ENCODE data around the gene DKC1.

The DKC1 gene

DNA sequence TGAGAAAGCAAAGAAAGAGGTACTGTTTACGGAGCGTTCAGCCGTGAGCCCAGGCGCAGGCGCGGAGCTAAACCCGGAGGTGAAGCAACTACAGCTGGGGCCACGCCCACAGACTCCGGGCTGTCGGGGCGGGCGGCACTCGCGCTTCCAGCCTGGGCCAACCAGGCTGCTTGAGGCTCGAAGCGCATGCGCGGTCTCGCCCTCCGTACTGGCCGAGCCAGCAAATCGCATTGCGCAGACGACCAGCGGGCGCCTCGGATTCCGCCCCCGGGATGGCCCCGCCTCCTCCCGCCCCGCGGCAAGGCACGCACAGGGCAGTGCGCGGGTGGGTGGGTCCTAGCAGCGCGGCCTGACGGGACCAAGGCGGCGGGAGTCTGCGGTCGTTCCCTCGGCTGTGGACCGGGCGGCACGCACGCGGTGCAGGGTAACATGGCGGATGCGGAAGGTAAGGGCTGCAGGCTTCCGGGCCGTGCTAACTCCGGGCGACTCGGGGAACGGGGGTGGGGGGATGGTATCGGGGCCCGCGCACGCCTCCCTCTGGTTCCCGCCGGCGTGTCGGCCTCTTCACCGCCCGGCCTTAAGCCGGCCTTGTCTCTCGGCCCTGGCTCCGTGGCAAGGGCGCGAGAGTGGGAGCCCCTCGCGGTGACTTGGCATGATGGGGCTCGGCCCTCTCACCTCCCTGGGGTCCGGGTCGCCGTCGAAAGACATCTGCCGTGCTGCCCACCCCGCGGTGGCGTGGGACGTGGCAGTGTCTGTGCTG lies at the start of gene DKC1:
DKC1 (plus strand) TSS at position 328 of the 760 bp plus-strand sequence; CDS start at position 430, 102 bp downstream.
- peak; percentile 95 for DNase-seq (ENCODE audit: low spot score)

DNA sequence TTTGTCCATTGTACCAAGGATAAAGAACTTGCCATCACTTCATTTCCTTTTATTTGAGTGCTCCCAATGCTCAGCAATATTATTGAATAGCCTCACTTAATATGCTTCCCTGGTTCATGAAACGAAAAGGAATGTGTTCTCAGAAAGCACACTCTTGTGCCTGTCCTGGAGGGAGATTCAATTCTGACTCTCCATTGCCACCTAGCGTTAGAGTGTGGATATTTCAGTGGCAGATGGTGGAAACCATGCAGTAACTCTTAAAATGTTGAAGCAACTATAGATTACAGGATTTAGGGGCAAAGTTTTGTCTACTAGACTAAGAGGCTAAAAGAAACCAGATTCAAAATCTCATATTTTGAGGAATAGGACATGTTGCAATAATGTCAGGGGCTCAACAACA lies 47.7 kb upstream of the DKC1 start:
- DNase-seq (ENCODE audit: low spot score): peak; percentile 78

DNA sequence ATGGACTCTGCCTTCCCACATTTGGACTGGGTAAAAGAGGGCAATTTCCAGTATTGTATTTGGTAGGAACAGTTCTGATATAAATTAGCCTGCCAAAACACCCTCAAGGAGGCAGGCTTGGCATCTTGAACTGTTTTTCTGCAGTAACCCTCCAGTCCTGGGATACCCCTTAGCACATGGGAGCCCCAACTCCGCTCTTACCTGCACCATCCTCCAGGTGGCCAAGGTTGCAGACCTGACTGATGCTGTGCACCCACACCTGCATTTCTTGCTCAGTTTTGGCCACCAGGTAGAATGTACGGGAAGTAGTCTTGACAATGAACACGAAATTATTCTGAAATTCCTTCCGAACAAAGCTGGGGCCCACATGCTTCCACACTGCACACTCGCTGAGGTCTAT lies 46.8 kb upstream of the DKC1 start:
- no peak for DNase-seq (ENCODE audit: low spot score)

DNA sequence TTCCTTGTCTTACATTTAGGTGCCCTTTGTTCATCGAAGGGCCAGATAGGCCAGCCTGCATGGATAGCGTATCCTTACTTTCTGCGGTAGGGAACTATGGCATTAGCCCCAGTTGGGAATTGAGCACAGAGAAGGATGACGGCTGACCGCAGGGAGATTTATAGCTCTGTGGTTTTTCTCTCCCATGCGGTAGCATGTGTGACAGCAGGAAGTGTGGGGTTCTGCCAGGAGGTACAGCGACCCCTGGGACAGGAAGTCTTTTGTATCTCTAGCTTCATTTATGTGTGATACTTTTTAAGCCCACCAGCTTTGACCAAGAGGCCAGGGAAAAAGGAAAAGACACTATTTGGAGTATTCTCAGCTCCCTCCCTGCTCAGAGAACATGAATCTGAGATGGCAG lies 44.8 kb upstream of the DKC1 start:
- peak; percentile 32 for DNase-seq (ENCODE audit: low spot score)

DNA sequence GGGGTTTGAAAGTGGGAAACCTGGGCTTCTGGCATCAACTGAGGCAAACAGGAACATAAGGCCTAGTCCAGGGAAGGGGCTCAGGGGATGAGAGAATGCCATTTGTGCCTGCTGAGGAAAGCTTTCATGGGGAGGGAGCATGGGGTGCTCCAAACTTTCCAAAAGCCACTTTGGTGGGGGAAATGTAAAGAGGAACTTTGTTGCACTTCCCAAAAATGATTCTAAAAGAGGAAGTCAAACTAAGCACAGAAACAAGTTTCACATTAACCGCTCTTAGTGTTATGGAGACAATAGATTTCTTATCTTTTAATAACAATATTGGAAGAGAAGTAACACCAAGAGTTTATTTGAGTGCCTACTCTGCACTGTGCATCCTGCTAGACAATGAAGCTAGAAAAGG lies 44.0 kb upstream of the DKC1 start:
- DNase-seq (ENCODE audit: low spot score): no peak

DNA sequence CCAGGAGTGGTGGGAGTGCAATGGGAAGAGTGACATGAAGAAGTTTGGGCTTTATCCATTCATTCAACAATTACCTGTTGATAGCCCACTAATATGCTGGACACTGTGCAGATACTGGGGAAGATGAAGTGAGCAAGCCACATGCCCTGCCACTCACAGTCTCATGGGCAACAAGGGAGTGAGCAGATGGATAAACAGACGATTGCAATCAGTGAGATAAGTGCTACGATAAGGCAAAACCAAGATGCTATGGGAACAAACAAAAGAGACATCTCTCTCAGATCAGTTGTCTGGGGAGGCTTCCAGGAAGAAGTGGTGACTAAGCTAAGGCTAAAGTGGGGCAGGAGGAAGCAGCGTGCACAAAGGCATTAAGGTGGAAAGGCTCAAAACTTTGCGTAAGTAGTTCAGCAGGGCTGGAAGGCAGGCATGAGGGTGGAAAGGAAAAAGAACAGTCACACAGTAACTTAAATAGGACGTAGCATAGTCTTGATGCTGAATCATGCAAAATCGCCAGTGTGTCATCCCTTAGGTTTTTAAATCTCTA lies 43.5 kb upstream of the DKC1 start:
- DNase-seq (ENCODE audit: low spot score): peak; percentile 87

DNA sequence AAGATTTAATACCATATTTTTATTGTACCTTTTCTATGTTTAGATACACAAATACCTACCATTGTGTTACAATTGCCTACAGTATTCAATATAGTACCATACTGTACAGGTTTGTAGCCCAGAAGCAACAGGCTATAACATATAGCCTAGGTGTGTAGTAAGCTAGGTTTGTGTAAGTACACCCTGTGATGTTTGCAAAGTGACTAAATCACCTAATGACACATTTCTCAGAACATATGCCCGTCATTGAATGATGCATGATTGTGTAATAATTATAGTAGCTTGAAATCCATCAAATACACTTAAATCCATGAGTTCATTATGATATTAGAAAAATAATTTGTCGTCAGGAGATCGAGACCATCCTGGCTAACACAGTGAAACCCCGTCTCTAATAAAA lies 42.6 kb upstream of the DKC1 start:
- DNase-seq (ENCODE audit: low spot score): no peak

DNA sequence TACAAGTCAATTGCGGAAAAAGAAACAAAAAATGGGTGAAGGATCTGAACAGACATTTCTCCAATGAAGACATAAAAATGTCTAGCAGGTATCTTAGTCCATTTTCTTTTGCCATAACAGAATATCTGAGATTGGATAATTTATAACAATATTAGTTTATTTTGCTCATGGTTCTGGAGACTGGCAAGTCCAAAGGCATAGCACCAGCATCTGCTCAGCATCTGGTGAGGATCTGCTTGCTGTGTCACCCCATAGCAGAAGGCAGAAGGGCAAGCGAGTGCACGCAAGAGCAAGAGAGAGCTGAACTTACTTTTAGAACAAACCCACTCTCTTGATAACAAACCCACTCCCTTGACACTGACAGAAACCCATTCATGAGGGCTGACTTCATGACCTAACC lies 41.5 kb upstream of the DKC1 start:
- no peak for DNase-seq (ENCODE audit: low spot score)

DNA sequence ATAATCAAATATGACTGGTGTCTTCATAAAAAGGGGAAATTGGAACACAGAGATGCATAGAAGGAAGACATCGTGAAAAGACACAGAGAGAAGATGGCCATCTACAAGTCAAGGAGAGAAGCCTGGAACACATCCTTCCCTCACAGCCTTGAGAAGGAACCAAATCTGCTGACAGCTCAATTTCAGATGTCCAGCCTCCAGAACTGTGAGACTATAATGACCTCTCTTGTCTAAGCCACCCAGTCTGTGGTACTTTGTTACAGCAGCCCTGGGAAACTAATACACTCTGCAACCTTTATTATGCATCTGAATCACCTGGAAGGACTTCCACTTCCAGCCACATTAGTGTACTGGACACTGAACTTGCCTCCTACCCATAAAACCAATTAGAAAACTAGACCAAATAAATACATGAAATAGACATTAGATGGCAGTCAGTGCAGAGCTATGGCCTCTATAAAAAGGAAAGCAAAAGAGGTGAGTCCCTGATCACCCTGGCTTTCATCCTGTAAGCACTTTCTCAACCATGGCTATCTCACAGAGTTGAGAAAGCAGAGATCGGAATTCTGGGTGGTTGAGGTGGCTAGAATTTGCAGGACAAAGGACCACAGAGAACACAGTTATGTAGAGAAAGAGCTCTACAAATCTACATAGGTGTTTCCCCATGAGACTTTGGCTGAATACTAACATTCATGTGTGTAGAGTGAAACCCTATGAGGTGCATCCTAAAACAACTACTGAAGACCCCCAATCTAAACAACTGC lies 37.5 kb upstream of the DKC1 start:
- DNase-seq (ENCODE audit: low spot score): peak; percentile 35

DNA sequence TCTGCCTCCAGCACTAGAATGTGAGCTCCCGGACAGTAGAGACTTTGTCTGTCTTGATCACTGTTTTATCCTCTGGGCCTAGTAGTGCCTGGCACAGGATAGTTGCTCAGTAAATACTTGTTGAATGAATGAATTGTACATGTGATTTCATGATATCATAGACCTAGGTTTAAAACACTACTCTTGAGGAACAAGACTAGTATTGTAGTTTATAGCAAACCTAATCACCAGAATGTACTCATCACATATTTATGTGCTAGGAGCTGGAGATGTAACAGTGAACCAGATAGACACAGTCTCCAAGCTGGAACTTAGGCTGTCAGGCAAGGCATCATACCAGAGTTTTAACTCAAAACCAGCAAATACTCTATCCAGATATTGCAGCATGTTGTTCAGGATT lies 35.2 kb upstream of the DKC1 start:
- DNase-seq (ENCODE audit: low spot score): no peak

DNA sequence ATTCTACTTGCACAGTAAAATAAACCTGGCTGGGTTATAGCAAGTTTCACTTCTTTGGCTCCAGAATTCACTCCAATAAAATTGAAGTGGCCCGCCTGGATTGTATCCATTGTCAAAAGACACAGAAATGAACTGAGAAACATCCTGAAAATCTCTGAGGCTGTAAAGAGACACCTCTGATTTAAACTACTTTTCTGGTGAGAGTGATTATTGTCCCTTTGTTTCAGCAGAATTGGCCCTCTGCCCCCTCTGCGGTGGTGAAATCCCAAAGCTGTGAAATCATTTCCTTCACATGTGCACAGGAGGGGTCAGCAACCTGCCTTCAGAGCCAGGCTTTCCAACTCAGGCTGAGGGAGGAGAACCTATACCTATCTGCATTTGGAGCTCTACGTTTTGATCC lies 34.8 kb upstream of the DKC1 start:
- DNase-seq (ENCODE audit: low spot score): no peak

DNA sequence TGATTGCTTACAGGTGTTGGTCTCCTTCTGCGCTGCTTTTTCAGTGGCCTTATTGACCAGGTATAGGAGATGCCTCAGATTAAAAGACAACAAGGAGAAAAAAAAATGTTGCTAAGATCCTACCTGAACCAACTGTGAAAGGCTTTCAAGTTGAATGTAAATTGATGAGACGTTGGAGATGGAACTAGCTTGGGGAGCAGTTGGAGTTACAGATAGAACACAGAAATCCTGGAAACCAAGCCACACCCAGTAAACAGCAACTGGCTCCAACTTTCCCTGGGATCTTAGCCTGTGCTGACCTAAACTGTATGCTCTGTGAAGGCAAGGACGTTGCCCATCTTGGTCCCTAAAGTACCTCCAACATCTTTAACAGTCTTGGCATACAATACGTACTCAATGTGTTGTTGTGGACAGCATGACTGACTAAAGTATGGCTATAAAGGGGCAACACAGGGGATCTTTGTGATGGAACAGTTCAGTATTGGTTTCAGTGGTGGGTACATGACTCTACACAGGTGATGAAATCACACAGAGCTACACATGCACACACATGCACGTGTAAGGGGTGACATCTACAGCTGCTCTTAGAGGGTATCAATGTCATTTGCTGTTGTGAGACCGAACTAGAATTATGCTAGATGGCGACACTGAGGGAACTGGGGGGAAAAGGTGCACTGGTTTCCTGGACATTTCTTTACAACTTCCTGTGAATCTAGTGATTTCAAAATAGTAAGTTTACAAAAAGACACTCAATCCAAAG lies 34.1 kb upstream of the DKC1 start:
- DNase-seq (ENCODE audit: low spot score): no peak

DNA sequence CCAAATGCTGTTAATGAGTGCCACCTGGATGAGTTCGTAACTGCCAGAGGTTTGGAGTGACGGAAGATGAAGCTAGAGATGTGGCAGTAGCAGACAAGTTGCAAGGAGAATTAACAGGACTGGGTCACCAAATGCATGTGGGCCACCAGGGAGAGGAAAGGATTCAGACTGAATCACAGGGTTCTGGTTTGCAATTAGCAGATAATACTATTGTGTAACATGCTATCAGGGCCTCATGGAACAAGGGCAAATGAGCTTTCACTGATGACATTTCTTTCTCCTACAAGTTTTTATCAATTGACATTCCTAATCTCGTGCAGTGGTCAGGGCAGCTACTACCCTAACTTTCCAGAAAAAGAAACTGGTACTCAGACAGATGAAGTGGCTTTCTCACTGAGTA lies 33.2 kb upstream of the DKC1 start:
- no peak for DNase-seq (ENCODE audit: low spot score)

DNA sequence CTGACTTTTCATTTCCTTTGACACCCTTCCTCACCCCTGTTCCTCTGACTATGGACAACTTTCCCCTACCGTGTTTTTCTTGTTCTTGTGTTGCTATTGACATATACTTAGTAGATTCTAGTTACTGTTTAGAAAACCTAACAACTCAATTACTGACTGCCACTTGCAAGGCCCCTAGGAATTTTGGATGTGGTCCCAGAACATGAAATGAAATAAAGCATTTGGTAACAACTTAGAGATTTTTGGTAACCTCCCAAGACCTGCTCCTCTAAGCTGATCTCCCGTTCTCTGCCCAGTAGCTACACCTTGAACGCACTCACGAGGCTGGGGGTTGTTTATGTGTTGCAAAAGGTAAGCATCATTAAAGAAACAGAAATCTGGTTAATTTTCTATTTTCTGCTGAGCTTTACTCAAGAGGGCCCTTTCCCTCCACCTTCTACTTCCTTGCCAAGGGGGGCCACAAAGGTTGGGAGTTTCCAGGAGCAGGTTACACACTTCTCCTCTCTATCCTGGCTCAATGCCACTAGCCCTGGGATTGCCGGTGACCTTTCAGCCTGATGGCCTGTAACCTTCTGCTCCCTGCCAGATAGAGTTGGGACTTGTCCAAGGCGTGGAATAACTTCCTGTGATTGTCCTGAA lies 32.3 kb upstream of the DKC1 start:
- DNase-seq (ENCODE audit: low spot score): no peak

DNA sequence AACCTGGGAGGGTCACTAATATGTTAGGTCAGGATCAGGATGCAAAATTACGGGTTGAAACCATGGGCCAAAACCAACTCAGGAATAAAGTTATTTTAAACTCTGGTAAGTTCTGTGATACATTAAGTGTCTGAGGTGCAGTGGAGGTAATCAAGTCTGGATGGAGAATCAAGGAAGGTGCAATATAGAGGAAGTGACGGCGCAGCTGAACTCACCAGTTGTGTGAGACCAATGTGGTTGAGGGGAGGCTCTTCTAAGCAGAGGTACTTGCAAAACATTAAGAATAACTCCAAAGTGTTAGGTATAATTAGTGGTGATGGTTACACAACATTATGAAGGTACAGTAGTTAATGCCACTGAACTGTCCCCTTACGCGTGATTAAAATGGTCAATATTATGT lies 31.5 kb upstream of the DKC1 start:
- peak; percentile 52 for DNase-seq (ENCODE audit: low spot score)

DNA sequence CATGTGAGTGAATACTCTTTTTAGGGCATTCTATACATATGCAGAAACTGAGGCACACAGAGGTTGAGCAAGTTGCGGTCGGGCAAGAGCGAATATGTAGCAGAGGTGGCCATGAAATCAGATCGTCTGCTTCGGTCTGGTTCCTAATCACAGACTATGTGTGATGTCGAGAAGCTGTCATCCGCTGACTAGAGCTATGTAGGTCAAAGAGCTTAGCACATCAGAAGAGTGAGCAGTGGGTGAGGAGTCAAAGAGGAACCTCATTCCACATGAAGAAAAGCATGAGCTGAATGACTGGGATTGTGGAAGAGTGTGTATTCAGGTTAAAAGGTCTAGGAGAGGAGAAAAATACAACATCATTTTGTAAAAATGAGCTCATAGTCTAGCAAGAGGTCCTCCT lies 30.8 kb upstream of the DKC1 start:
- DNase-seq (ENCODE audit: low spot score): peak; percentile 50

DNA sequence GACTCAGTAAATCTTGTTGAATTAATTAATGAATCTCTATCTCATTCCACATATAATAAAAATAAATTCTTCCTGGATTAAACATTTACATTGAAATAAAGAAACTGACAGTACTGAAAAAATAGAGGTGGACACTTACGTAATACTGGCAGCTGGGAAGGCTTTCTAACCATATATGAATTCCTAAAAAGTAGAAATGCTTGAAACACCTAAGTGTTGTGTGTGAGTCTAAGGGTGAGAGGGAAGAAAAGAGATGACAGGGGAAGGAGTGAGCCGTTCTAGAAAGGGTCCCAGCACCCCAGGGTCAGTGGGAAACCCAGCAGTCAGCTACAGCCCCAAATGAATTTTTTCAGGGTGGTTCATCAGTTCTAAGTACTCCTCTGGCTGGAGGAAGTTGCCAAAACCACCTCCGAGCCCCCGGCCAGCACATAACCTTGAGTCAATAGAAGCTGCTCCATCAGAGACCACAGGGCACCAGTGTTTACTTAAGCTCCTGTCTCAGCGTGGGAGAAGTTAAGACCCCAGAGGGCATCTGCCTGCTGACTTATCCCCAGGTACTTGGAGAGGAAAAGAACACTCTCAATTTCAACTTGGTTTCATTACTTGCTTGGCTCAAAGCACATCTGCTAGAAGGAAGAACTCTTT lies 30.1 kb upstream of the DKC1 start:
- no peak for DNase-seq (ENCODE audit: low spot score)

DNA sequence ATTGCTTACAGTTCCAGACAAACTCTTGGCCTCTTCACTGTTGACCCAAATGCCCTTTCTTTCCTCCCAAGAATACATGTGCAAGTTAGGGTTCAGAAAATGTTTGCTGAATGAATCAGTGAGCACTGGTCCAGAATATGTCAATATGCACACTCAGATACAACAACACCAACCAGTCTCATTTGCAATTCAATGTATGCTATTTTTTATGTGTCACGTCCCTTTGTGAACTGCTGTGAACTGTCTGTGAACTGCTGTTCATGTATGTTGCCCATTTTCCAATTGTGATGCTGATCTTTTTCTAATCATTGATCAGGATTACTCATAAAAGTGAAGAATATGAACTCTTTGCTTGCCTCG lies 29.6 kb upstream of the DKC1 start:
- DNase-seq (ENCODE audit: low spot score): no peak

DNA sequence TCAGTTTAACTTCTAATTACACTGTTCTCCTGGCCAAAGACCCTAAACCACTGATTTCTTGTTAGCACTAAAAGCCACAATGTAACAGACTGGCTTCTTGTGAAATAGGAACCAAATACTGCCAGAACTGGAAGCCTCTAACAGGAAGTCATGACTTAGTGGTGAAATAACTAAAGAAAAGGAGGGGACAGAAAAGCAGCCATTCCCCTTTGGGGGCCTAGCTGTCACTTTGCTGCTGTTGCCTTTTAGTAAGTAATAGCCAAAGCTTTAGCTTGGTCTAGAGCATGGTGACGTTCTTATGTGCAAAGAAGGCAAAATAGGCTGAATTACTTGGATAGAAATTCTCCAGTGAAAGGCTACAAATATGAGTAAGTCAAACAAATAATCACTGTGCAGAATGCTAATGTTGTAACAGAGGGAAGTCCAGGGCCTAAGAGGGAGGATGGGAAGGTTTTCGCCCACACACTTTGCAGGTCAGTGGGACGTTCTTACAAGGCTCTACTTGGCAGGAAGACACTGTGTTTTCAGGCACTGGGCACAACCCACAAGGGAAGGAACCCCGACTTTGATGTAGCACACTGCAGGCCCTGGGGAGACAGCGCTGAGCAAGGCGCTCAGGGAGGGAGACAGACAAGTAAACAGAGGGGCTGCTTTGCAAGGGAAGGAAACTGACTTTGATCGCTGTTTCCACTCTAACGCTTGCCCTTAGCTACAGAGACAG lies 28.4 kb upstream of the DKC1 start:
- DNase-seq (ENCODE audit: low spot score): peak; percentile 68

DNA sequence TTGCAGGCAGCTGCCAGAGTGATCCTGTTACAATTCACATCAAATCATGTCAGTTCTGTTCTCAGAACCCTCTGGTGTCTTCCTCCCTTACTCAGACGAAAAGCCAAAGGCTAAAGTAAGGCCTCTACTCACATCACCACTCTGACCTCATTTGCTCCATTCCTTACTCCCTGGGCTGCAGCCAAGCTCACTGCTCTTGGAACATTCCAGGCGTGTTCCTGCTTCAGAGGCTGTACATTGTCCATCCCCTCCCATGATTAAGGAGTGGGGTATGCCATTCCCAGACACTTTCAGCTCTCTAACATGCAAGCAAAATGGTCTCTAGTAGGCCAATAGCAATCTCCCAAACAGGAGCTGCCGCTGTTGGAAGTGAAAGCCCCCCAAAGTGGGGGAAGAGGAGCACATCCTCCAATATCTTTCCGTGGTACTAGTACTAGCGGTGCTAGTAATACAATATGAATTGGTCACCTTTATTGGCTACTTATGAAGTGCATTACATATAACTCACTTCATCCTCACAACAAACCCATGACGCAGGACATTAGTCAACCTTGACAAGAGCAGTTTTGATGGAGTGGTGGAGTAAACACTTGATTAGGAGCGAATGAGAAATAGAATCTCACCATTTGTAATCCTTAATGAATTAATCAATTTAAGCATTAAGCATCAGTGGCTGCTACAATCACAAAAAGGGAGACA lies 26.8 kb upstream of the DKC1 start:
- DNase-seq (ENCODE audit: low spot score): no peak
